Glomerular endothelial cell (primary cell): ENCODE results near the gene TPRA1. TPM values are rescaled to one million over a fixed set of nuclear protein-coding genes. Genes with fewer than 3 reads are reported as not detected.

Experiments
- DNase-seq: peaks from one replicate; pipeline ENCODE4 v3.0.0-alpha.2; 2011; ENCODE audit warnings: low read depth, low spot score; ENCODE audit errors: extremely low read depth
- total RNA-seq: library from RNA; depleted of rRNA; stranded (reverse); fragments of >200 nt; gene quantifications from 2 replicates; pipeline ENCODE4 v1.2.3, GENCODE V29; 2015

The TPRA1 gene
- 51.9 and 59.3 TPM in 2 replicates for total RNA-seq

DNA sequence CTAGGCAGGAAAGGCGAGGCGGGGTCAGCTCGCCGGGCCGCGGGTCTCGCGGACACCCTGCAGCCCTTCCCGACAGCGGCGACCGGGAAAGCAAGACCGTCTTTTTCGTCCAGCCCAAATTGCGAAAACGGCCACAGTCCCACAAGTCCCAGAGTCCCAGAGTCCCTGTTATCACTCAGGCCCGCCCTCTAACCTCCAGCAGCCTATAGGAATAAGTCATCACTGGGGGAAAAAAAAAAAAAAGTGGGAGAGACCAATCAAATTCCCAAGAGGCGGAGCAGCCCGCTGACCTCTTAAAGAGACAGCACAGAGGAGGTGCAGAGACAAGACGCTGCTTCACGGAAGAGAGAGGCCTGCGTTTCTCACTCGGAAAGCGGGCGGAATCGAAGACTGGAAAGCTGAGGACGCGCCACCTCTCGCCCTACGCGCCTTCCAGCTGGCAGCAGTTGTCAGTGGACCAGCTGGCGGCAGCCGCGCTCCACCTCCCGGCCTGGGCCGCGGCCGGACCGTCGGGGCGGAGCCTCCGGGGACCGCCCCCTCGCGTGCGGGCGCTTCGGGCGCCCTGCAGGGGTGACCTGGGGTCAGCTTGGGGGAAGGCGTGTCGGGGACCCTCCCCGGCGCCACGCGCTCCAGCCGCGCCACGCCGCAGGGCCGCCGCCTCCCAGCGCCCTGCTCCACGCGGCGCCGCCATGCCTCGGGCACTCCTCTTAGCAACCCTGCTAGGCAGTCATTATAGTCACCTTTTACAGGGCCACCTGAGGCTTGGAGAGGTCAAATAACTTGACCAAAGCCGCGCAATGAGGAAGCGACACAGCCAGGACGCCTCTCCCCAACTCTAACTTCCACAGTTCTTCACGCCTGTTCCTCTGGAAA, at the start of gene TPRA1:
TSS of gene TPRA1 (minus strand) at position 141 of the 873 bp plus-strand sequence. CDS start 10,587 bp downstream, outside the sequence.
- DNase-seq = peak; percentile 90

- no peak for DNase-seq
Measured at GRCh38 chr3:127640042-127640355, 49.5 kb upstream of the TPRA1 start.

- no peak for DNase-seq
Measured at GRCh38 chr3:127639173-127640041, 48.9 kb upstream of the TPRA1 start.

DNA sequence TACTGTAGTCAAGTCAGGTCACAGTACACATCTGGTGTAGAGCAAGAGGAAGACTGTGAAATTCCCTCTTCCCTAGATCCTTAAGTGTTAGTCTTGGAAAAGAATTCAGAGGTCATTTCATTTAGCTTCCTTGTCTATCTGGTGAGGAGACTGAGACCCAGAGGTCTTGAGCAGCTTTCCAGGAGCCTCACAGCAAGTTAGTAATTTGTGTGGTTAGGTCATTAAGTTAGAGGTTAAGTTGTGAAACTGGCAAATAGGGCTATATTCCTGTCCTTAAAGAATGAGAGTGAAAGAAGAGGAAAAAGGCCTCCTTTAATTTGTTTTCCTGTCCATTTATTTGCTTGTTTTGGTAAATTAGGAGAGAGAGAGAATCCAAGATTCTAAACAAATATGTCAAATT, 47.4 kb upstream of the TPRA1 start:
- no peak for DNase-seq

- no peak for DNase-seq
Measured at GRCh38 chr3:127637546-127637945, 47.0 kb upstream of the TPRA1 start.

DNA sequence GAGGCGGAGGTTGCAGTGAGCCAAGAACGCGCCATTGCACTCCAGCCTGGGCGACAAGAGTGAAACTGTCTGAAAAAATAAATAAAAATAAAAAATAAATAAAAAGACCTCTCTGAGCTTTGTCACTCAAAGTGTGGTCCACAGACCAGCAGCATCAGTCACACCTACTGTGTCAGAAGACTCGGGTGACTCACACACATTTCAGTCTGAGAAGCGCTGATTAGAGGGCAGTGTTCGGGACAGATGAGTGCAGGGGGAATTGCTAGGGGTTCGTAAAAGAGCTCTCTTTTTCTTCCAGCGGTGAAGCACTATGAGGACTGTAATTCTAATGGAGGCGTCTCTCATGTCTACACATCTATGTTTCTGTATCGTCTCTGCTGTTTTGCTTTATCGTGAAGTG, 44.1 kb upstream of the TPRA1 start:
- no peak for DNase-seq

GRCh38 chr3:127632035-127632820, 41.7 kb upstream of the TPRA1 start:
- DNase-seq = no peak

- no peak for DNase-seq
Measured at GRCh38 chr3:127630811-127631714, 40.5 kb upstream of the TPRA1 start.

- no peak for DNase-seq
Measured at GRCh38 chr3:127629467-127630403, 39.2 kb upstream of the TPRA1 start.

GRCh38 chr3:127628788-127629466, 38.4 kb upstream of the TPRA1 start, which contains the start of gene PODXL2:
Gene PODXL2 (plus strand): TSS chr3:127629185. CDS start chr3:127629220, 35 bp downstream.
- no peak for DNase-seq

DNA sequence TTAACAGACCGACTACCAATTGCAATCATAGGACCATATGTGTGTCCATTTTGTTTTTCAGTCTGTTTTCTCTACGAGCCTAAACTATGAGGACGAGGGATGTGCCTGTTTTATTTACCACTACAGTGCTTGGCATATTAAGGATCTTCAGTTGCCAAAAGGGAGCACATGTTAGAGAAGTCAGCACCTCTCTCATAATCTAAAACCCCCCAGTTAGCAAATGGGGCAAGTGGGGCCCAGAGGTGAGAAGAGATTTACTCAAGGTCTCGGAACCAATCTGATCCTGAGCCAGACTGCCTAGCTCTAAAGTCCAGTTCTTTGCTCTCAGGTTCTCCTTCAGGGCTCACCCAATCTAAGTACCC, 37.9 kb upstream of the TPRA1 start:
- DNase-seq = no peak

GRCh38 chr3:127625821-127626220, 35.3 kb upstream of the TPRA1 start:
- DNase-seq = no peak

- no peak for DNase-seq
Measured at GRCh38 chr3:127624063-127624462, 33.5 kb upstream of the TPRA1 start.

- no peak for DNase-seq
Measured at GRCh38 chr3:127622772-127623576, 32.4 kb upstream of the TPRA1 start.

DNA sequence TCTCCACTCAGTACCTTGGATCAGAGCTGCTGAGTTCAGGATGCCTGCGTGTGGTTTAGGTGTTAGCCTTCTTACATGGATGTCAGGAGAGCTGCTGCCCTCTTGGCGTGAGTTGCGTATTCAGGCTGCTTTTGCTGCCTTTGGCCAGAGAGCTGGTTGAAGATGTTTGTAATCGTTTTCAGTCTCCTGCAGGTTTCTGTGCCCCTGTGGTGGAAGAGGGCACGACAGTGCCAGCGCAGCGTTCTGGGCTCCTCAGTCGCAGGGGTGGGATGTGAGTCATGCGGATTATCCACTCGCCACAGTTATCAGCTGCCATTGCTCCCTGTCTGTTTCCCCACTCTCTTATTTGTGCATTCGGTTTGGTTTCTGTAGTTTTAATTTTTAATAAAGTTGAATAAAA, 31.5 kb upstream of the TPRA1 start:
- no peak for DNase-seq

GRCh38 chr3:127620637-127621375, 30.3 kb upstream of the TPRA1 start:
- no peak for DNase-seq

GRCh38 chr3:127618891-127619290, 28.4 kb upstream of the TPRA1 start:
- no peak for DNase-seq
